ENCODE measurements around the gene SYT2. TPM values are rescaled to one million over a fixed set of nuclear protein-coding genes. Genes with fewer than 3 reads are reported as not detected.
"Not testable (repeated sequence)": the region's sequence is repeated elsewhere in the genome, so short reads cannot be mapped to it uniquely, and the experiment has no call there.

SYT2 gene
- total RNA-seq, 1 donor from 2014 or later = not detected

DNA sequence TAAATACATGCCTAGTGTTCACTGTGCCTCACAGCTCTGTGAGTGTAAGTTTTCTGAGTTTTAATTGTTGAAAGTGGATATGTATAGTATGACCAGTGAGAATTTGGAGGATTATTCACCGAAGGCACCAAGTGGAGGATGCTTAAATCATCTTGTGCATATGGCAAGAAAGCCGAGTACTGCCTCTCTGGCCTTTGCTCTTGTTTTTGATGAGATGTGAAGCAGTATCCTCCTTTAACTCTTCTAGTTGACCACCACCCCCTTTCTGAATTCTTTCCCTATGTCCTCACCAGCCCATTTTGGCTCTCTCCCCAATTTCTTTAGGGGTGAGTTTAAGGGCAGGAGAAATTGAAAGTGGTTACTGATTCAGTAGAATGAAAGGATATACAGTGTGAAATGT lies 130.4 kb downstream of the SYT2 start:
- no peak for DNase-seq (ENCODE audit: low spot score)

DNA sequence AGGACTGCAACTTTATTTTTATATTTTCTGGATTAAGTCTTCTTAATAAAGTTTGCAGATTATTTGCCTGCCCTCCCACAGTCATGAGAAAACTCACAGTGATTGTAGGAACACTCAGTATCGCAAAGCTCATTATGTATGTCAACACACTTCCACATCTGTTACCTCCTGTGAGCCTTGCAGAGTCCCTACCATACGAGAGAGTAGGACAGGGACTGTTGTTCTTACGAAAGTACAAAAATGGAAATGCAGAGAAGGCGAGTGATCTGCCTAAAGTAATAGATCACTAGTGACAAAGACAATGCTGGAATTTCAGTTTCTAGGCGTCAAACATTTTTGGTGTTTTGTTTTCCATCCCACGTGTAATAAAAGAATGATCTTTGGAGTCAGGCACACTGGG lies 131.7 kb downstream of the SYT2 start:
- ATAC-seq (no peak), DNase-seq (ENCODE audit: low spot score) (no peak)

More for the DNA sequence above, 130.4 kb downstream of the SYT2 start:
- no peak for ATAC-seq

DNA sequence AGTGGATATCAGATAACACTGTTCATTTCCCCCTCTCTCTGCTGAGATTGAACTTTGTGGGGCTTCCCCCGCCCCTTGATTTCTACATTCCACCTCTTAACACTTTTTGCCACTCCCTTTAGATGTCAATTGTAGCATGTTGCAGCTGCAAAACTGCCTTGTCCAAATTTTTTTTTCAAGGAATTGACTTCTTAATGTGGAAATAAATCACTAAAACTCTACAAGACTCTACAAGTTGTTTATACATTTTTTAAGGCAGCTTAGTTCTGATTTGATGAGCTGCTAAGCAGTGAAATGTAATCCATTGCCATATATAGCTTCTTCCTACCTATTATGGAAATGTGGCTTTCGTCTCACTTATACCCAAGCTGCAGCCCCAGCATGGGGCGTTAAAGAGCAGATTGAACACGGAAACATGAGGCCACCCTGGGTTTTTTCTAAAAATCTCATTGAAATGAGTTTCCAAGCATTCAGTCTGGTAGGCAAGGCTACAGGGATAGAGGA lies 132.2 kb downstream of the SYT2 start:
- DNase-seq (ENCODE audit: low spot score) = no peak
- no peak for ATAC-seq

DNA sequence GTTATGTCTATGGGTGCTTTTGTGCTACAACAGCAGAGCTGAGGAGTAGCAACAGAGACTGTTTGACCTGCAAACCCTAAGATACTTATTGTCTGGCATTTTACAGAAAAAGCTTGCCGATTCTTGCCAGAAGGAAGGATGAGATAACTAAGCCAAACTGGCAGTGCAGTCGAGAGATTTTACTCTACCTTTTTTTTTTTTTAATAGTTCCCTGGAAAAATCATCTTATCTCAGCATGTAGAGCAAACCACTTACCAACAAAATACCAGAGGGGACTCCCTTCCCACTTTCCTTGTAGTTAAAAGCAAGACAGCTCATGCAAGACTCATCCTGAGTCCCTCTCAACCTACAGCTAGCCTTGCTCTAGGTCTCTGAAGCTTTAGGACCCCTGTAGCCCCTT lies 132.9 kb downstream of the SYT2 start:
- ATAC-seq = no peak
- no peak for DNase-seq (ENCODE audit: low spot score)

DNA sequence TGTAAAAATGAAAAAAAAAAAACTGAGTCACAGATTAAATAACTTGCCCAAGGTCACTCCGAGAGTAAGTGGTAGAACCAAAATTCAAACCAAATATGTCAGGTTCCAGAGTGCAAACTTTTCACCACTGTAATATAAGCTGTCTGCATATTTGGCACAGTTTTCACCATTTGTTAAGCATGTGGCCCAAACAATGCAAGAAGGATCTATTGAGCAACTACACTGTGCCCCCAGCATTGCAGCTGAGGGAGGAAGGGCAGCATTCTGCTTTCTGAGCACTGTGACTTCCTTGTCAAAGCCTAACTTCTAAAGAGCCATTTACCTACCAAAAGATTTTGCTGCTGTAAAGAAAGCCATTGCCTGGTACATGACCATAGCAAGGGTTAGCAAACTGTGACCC lies 133.4 kb downstream of the SYT2 start:
- ATAC-seq (no peak), DNase-seq (ENCODE audit: low spot score) (no peak)

DNA sequence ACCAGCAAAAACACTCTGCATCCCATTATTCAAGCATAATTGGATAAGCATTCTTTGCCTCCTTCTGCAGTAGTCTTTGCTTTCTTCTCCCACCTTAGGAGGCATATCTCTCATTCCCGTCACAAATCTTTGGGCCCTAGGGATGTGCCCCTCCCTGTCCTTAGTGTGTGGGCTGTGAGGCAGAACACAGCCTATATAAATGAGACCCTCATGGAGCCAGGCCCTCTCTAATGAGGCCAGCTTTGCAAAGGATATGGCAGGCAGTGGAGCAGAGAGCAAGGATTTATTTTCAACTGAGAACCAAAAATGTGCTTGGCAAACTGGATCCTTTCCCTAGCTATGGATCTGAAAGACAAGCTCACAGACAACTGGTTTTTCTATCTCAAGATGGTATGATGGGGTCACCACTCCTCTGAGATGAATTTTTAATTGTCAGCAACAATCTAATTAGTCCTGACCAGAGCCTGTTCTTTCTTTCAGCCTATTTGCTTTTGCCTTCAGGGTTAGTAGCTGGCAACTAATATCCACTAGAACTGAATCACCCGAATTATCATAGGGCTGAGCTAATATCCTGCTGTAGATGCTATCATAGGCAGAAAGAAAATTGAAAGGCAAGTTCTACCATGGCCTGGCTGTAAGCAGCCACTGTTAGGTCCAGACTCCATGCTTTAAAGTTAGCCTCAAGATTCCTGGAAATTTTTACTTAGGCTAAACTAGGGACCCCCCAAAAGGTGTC lies 134.2 kb downstream of the SYT2 start:
- DNase-seq (ENCODE audit: low spot score) = no peak

DNA sequence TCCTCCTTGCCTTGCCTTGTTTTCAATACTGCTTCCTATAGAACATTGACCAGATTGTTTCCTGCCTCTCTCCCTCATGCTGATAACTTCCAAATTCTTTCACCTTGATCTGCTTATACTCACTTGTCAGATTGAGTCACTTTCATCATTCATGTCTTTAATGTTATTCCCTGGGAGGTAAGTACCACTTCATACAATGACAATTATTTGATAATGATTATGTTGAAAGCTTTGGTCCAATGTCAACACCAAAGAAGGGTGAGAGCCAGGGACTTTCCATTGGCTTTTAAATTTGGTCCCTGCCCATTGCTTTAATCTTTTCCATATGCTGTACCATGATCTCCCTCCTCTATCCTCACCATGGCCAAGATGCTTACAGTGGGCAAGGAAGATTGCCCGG lies 137.4 kb downstream of the SYT2 start:
- no peak for DNase-seq (ENCODE audit: low spot score)
- no peak for ATAC-seq

More for the DNA sequence above, 134.2 kb downstream of the SYT2 start:
- no peak for ATAC-seq

DNA sequence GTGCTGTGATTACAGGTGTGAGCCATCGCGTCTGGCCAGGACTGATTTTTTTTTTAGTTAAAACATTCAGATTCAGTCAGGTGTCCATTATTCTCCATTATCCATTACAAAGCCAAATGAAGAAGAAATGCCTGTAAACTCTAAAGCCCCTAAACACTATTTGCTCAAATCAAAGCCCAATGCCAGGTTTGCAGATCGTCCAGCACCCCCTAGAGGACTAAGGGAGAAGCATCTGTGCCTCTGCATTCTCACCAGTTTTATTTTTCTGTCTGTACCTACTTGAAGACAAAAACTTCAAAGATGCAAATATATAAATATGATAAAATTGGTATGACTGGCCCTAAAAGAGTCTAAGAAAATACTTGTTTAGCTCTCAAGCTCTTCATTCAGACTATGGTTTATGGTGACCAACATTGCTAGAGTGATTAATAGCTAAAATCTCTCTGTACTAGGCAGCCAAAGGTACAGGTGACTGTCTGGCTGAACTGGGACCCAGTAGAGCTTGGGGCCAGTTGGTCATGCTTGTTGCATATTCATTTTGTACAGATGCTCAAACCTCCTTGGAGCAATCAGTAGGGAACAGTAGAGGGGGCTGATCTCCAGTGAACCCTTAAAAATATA lies 138.4 kb downstream of the SYT2 start:
- DNase-seq (ENCODE audit: low spot score) = no peak
- ATAC-seq = peak; percentile 81

DNA sequence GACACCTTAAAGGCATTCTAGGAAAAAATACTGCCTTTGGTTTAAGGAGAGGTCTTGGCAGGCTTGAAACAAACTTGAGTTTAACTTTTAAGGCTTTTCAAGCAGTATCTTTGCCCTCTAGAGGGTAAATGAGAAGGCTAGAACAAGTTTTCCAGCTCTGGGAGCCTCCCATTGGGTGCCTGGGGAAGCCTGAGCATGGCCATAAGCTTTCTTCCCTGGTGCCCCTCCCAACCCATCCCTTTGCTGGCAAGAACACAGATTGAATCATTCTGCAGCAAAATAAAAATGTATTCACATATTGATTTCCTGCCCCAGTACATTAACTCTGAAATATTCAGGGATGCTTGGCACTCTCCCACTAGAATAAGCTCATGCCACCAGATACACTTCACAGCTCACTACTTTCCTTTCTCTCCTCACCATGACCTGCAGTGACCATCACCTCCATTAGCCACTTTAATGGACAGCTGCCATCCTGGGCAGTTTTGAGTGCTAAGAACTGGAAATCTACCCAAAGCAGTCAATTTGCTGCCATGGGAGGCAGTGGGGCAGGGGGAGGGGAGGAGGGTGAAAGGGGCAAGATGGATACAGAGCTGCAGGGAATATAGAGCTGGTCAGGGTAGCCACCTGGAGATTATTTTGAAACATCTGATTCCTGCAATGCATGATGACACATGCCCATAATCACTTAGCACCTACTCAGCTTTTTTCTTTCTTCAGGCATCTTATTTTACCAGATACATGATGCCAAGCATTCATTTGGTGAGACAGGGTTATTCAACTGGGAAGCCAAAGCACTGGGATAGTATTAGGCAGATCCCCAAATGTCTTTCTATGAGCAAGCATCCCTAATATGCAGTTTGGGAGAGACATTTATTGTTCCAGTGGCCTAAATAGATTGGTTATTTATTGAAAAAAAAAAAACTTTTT lies 140.6 kb downstream of the SYT2 start:
- no peak for ATAC-seq
- DNase-seq (ENCODE audit: low spot score) = no peak

DNA sequence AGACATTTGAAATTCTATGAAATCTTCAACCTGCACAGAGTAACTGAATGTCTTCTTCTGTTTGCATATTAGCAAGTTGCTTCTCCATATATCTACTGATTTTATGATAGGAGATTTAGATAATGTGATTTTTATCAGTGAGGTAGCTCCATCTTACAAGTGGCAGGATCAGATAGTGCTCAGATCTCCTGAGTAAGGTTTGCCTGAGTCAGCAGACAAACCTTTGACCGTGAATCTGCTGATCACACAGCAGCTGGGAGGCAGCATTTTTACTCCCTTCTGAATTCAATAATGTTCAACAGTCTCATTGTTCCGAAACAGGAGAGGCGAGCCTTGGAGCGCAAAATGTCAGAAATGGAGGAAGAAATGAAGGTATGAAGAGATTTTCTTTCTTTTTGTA lies 141.4 kb downstream of the SYT2 start:
- ATAC-seq = peak; percentile 81
- DNase-seq (ENCODE audit: low spot score) = no peak

DNA sequence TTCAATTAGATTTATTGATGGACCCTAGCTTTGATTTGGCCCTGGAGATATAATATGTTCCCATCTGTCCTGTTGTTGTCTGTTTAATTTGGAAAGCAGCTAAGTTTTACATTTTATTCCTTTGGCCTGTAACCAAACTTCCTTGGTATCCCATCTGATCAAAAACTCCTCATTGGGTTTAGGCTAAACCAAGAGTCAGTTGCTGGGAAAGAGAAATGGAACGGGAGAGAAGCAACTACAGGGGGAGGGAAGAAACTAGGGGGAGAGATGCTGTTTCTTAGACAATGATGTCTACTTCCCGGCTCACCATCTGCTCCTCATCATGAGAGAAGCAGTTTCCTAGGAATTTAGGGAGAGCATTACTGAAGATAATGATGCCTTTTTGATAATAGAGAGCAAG lies 141.8 kb downstream of the SYT2 start:
- no peak for ATAC-seq

DNA sequence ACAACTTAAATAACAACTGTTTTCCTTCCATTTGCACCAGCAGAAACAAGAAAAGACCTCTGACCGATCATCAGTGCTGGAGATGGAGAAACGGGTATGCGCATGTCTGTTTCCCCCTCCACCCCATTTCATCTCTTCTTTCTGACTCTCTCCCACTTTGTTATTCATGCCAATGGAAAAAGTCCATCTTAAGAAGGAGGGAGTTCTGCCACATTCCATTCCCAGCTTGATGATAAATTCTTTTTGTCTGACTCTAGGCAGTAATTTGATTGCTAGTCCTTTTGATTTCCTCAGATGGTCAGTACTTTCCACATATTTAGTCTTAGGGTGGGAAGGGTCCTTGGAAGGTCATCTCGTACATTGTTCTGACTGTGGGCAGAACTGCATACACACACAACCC lies 142.5 kb downstream of the SYT2 start:
- no peak for ATAC-seq

More for the DNA sequence above, 141.8 kb downstream of the SYT2 start:
- no peak for DNase-seq (ENCODE audit: low spot score)

DNA sequence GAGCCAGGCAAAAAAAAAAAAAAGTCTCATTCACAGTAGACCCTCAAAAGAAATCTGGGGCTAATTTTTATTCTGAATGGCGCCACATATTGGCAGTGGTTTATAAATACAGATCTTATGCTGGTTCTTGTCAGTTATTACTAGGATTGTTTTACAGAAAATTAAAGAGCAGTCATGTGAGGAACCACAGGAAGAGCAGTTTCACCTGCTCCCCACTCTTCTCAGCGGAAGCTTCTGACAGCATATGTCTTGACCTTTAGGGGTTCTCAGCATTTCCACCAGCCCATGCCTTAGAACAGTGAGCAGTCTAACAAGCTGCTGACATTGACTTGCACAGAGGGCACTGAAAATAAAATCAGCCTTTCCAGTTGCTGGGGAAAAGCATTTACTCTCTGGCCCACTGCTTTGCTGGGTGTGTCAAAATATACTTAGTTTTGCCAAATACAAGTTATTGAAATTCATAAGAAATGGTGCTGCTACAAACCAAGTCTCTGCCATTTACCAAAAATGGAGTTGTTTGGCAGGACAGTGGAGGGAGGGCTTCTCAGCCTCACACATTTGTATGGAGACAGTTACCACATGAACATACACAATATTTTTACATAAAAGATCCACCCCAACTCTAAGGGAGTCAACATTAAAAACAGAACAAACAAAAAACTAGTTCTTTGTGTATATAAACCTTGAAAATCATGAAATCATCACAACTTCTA lies 144.2 kb downstream of the SYT2 start:
- no peak for ATAC-seq

More for the DNA sequence above, 142.5 kb downstream of the SYT2 start:
- DNase-seq (ENCODE audit: low spot score) = no peak

DNA sequence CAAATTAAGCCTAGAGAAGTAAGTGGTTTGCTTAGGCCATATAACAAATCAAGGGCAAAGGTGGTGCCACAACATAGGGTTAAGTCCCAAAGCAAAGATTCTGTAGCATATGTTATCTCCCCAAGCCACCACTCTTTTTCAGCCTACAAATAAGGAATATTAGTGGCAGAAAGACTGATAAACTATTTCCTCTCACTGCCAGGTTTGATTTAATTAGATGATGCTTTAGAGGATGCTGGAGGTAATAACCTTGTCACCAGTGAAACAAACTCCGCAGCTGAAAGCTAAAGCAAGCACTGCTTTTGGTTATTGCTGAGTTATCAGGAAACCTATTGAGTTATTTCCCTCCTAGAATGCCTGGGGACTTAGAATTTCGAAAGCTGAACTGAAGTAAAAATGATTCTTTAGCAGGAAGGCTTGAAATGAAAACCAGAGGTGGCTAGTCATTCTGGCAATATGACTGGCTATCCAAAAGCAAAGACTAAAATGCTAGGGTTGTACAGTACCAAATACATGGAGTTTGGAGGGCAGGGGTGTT lies 145.2 kb downstream of the SYT2 start:
- DNase-seq (ENCODE audit: low spot score) (no peak), ATAC-seq (no peak)

More for the DNA sequence above, 144.2 kb downstream of the SYT2 start:
- DNase-seq (ENCODE audit: low spot score) = no peak

DNA sequence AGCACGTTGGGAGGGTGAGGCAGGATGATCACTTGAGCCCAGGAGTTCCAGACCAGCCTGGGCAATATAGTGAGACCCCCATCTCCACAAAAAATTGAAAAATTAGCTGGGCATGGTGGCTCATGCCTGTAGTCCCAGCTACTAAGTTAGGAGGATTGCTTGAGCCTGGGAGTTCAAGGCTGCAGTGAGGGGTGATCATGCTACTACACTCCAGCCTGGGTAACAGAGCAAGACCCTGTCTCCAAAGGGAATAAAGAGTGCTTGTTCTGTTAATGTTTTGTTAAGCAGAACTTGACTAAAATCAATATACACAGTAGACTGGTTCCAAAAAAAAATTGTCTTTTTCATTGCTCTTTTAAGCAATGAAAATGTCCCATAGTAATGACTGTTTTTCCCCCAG lies 146.4 kb downstream of the SYT2 start:
- ATAC-seq (no peak), DNase-seq (ENCODE audit: low spot score) (no peak)

DNA sequence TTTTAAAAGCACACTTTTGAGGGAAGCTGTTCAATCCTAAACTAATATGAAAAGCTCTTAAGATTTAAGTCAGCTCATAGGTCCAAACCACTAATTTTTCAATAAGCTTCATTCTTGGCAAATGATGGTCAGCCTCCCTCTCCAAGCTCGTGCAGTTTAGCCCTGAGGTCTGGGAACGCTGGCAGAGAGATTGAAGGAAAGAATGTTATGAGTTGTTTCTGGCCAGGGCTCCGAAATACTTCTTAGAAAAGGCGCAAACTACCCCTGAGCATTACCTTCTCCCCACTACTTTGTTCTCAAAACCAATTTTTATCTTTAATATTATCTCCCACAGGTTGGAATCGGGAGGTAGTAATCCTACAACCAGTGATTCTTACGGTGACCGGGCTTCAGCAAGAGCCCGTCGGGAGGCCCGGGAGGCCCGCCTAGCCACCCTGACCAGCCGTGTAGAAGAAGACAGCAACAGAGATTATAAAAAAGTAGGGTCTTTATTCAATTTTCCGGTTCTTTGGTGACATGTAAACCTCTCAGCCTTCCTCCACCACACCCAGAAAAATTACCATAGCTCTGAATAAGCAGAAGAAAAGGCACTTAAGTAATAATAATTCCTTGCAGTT lies 147.7 kb downstream of the SYT2 start:
- ATAC-seq (no peak), DNase-seq (ENCODE audit: low spot score) (no peak)

DNA sequence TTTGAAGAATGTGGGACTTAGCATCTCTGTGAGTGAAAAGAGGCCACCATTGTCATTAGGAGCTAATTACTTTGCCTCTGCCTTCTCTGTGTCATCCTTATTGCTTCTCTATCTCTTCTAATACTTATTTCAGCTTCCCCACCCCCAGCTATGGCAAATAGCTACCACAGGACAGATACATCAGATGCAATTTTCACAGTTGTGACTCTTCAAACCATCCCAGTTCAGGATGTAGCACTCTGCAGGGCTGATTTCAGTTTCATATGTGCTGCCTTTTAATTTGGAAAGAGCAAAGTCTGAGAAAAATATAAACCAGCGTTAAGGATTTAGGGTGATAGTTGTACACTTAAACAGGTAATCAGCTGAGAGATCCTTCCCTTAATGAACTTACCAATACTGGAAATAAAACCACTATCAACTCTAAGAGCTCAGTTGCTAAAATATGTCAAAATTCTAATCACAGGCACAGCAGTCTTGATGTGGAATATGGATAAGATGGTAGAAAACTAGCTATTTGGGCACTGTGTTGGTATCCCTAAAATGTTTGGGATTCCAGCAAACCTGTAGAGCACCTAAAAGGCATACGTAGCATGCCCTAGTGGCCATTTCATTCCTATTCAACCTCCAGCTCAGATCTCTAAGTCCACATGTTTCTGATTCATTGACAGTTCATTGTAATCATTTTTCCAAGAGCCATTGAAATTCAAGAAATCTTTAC lies 148.4 kb downstream of the SYT2 start:
- no peak for ATAC-seq
- DNase-seq (ENCODE audit: low spot score) = no peak

DNA sequence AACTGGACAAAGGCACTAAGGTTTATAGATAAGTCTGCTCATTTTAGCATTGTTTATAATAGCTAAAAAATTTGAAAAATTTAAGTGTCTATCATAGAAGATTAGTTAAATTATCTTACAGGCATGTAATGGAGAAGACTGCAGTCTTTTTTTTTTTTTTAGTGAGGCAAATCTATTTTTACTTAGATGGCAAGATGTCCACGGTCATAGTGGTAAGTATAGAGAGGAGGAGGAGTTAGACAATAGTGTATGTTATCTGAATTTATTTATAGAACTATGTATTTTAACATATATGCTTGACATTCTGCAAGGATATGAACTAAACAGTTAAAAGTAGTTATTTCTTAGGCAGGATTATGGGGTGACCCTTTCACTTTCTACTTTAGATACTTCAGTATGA lies 149.0 kb downstream of the SYT2 start:
- ATAC-seq (no peak), DNase-seq (ENCODE audit: low spot score) (no peak)

DNA sequence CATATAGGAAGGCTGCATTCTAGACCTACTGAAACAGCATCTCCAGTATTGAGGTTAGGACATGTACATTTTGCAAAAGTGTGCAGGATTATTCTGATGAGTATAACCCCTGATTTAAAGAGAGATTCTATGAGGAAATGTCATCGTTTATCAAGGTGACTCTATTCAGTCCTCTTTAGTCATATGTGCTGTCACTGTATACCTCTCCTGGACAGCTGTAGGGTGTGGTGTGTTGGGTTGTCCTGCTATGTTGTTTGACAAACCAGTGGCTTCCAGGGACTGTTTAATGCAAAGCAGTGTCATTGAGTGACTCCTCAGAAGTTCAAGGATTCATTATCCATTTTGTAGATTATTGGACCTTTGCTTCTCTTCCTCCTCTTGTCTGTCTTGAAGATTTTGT lies 152.6 kb downstream of the SYT2 start:
- not testable (repeated sequence) for ATAC-seq; DNase-seq (ENCODE audit: low spot score)
